ENCODE data around the gene LINC00305.

Gene LINC00305

GRCh38 chr18:64097497-64097896 lies 51.4 kb downstream of the LINC00305 start:
- DNase-seq, result no peak
- peaks cover 2 to 9% of the 10 kb centered on the region in 2 donors for H3K4me1 Mint-ChIP-seq
- no peaks in the 10 kb centered on the region for H3K9me3 Mint-ChIP-seq
- peaks cover 10 to 20% of the 10 kb centered on the region in 2 donors for H3K27me3 Mint-ChIP-seq
- no peak overlapping the region for H3K27ac Mint-ChIP-seq
- H3K36me3 Mint-ChIP-seq, result no peaks in the 10 kb centered on the region
- H3K4me3 Mint-ChIP-seq, result no peak overlapping the region
- ATAC-seq (replicated peaks), result no peak

- no peaks in the 10 kb centered on the region for H3K36me3 Mint-ChIP-seq
- H3K4me3 Mint-ChIP-seq, result no peak overlapping the region
- no peak overlapping the region for H3K27ac Mint-ChIP-seq
- ATAC-seq (replicated peaks), result no peak
- H3K27me3 Mint-ChIP-seq, result peaks cover 14 to 28% of the 10 kb centered on the region in 2 donors
- DNase-seq, result no peak
- peaks cover under 1 to 3% of the 10 kb centered on the region in 2 donors for H3K4me1 Mint-ChIP-seq
- H3K9me3 Mint-ChIP-seq, result no peaks in the 10 kb centered on the region
Observed at GRCh38 chr18:64095056-64095455, 53.8 kb downstream of the LINC00305 start.

GRCh38 chr18:64094210-64094609 lies 54.7 kb downstream of the LINC00305 start:
- Mint-ChIP-seq H3K36me3 (no peaks in the 10 kb centered on the region), H3K4me1 (peaks cover 0 to 3% of the 10 kb centered on the region in 2 donors), H3K27ac (no peak overlapping the region), H3K27me3 (peaks cover 19 to 35% of the 10 kb centered on the region in 2 donors), H3K4me3 (no peak overlapping the region), H3K9me3 (peaks cover 0 to 2% of the 10 kb centered on the region in 2 donors)
- no peak for DNase-seq
- no peak for ATAC-seq (replicated peaks)

GRCh38 chr18:64091526-64091925 lies 57.4 kb downstream of the LINC00305 start:
- Mint-ChIP-seq H3K36me3 (no peaks in the 10 kb centered on the region), H3K4me3 (no peak overlapping the region), H3K27me3 (peaks cover 19 to 35% of the 10 kb centered on the region in 2 donors), H3K27ac (no peak overlapping the region), H3K9me3 (peaks cover 0 to 9% of the 10 kb centered on the region in 2 donors), H3K4me1 (peaks cover 0 to 3% of the 10 kb centered on the region in 2 donors)
- ATAC-seq (replicated peaks), result no peak
- DNase-seq, result no peak

GRCh38 chr18:64090876-64091275 lies 58.0 kb downstream of the LINC00305 start:
- Mint-ChIP-seq H3K9me3 (peaks cover 0 to 9% of the 10 kb centered on the region in 2 donors), H3K4me1 (peaks cover 0 to 3% of the 10 kb centered on the region in 2 donors)

GRCh38 chr18:64083916-64084315 lies 65.0 kb downstream of the LINC00305 start:
- H3K27me3 Mint-ChIP-seq, result peaks cover 4 to 23% of the 10 kb centered on the region in 2 donors
- no peaks in the 10 kb centered on the region for H3K36me3 Mint-ChIP-seq

More at GRCh38 chr18:64090876-64091275, 58.0 kb downstream of the LINC00305 start:
- ATAC-seq (replicated peaks) (no peak), DNase-seq (no peak)
- H3K4me3 Mint-ChIP-seq, result no peak overlapping the region
- H3K36me3 Mint-ChIP-seq, result no peaks in the 10 kb centered on the region
- H3K27me3 Mint-ChIP-seq, result peaks cover 19 to 35% of the 10 kb centered on the region in 2 donors
- H3K27ac Mint-ChIP-seq, result no peak overlapping the region

GRCh38 chr18:64082513-64082912 lies 66.4 kb downstream of the LINC00305 start:
- ATAC-seq (replicated peaks) (no peak), DNase-seq (no peak)
- H3K27ac Mint-ChIP-seq, result no peak overlapping the region
- no peak overlapping the region for H3K4me3 Mint-ChIP-seq
- peaks cover 7 to 23% of the 10 kb centered on the region in 2 donors for H3K27me3 Mint-ChIP-seq
- no peaks in the 10 kb centered on the region for H3K36me3 Mint-ChIP-seq
- H3K9me3 Mint-ChIP-seq, result no peaks in the 10 kb centered on the region
- no peaks in the 10 kb centered on the region for H3K4me1 Mint-ChIP-seq

More at GRCh38 chr18:64083916-64084315, 65.0 kb downstream of the LINC00305 start:
- no peaks in the 10 kb centered on the region for H3K4me1 Mint-ChIP-seq
- no peak overlapping the region for H3K4me3 Mint-ChIP-seq
- H3K27ac Mint-ChIP-seq, result no peak overlapping the region
- H3K9me3 Mint-ChIP-seq, result peaks cover 0 to 7% of the 10 kb centered on the region in 2 donors
- DNase-seq (no peak), ATAC-seq (replicated peaks) (no peak)

GRCh38 chr18:64082054-64082453 lies 66.8 kb downstream of the LINC00305 start:
- DNase-seq (no peak), ATAC-seq (replicated peaks) (no peak)
- no peaks in the 10 kb centered on the region for H3K4me1 Mint-ChIP-seq
- H3K27me3 Mint-ChIP-seq, result peaks cover 7 to 23% of the 10 kb centered on the region in 2 donors
- H3K27ac Mint-ChIP-seq, result no peak overlapping the region
- H3K9me3 Mint-ChIP-seq, result no peaks in the 10 kb centered on the region
- H3K36me3 Mint-ChIP-seq, result no peaks in the 10 kb centered on the region
- H3K4me3 Mint-ChIP-seq, result no peak overlapping the region

GRCh38 chr18:64073971-64074370 lies 74.9 kb downstream of the LINC00305 start:
- Mint-ChIP-seq H3K27ac (no peak overlapping the region), H3K27me3 (peaks cover 13 to 20% of the 10 kb centered on the region in 2 donors), H3K9me3 (peaks cover 4% of the 10 kb centered on the region in 2 donors), H3K4me3 (no peak overlapping the region), H3K36me3 (peaks cover under 1 to 3% of the 10 kb centered on the region in 2 donors), H3K4me1 (no peaks in the 10 kb centered on the region)
- DNase-seq, result no peak
- ATAC-seq (replicated peaks), result no peak

GRCh38 chr18:64055019-64055418 lies 93.9 kb downstream of the LINC00305 start:
- Mint-ChIP-seq H3K27me3 (no peaks in the 10 kb centered on the region), H3K36me3 (no peaks in the 10 kb centered on the region), H3K27ac (no peak overlapping the region), H3K4me3 (no peak overlapping the region), H3K4me1 (no peaks in the 10 kb centered on the region), H3K9me3 (peaks cover 3% of the 10 kb centered on the region in 2 donors)
- DNase-seq (no peak), ATAC-seq (replicated peaks) (no peak)

GRCh38 chr18:64053246-64053645 lies 95.6 kb downstream of the LINC00305 start:
- Mint-ChIP-seq H3K9me3 (no peaks in the 10 kb centered on the region), H3K36me3 (no peaks in the 10 kb centered on the region), H3K27ac (no peak overlapping the region), H3K27me3 (no peaks in the 10 kb centered on the region), H3K4me3 (no peak overlapping the region), H3K4me1 (no peaks in the 10 kb centered on the region)
- DNase-seq, result no peak
- no peak for ATAC-seq (replicated peaks)

GRCh38 chr18:64052772-64053171 lies 96.1 kb downstream of the LINC00305 start:
- Mint-ChIP-seq H3K27me3 (no peaks in the 10 kb centered on the region), H3K27ac (no peak overlapping the region), H3K9me3 (no peaks in the 10 kb centered on the region), H3K36me3 (no peaks in the 10 kb centered on the region), H3K4me1 (no peaks in the 10 kb centered on the region), H3K4me3 (no peak overlapping the region)
- ATAC-seq (replicated peaks) (no peak), DNase-seq (no peak)

- H3K27me3 Mint-ChIP-seq, result peaks cover 0 to 4% of the 10 kb centered on the region in 2 donors
- ATAC-seq (replicated peaks), result no peak
- H3K4me3 Mint-ChIP-seq, result no peak overlapping the region
- H3K9me3 Mint-ChIP-seq, result peaks cover 0 to 7% of the 10 kb centered on the region in 2 donors
- no peak for DNase-seq
- no peaks in the 10 kb centered on the region for H3K4me1 Mint-ChIP-seq
- H3K27ac Mint-ChIP-seq, result no peak overlapping the region
- H3K36me3 Mint-ChIP-seq, result no peaks in the 10 kb centered on the region
Observed at GRCh38 chr18:64044616-64045015, 104.3 kb downstream of the LINC00305 start.

- no peaks in the 10 kb centered on the region for H3K4me1 Mint-ChIP-seq
- H3K9me3 Mint-ChIP-seq, result peaks cover 0 to 7% of the 10 kb centered on the region in 2 donors
- ATAC-seq (replicated peaks) (no peak), DNase-seq (no peak)
- peaks cover 0 to 4% of the 10 kb centered on the region in 2 donors for H3K27me3 Mint-ChIP-seq
- no peak overlapping the region for H3K4me3 Mint-ChIP-seq
- no peaks in the 10 kb centered on the region for H3K36me3 Mint-ChIP-seq
- H3K27ac Mint-ChIP-seq, result no peak overlapping the region
Observed at GRCh38 chr18:64042728-64043358, 106.0 kb downstream of the LINC00305 start.

GRCh38 chr18:64037812-64038414 lies 111.0 kb downstream of the LINC00305 start:
- no peaks in the 10 kb centered on the region for H3K4me1 Mint-ChIP-seq
- no peak overlapping the region for H3K27ac Mint-ChIP-seq
- no peak overlapping the region for H3K4me3 Mint-ChIP-seq
- H3K36me3 Mint-ChIP-seq, result no peaks in the 10 kb centered on the region
- H3K27me3 Mint-ChIP-seq, result peaks cover 4 to 5% of the 10 kb centered on the region in 2 donors
- ATAC-seq (replicated peaks), result peak; percentile 67 to 69
- H3K9me3 Mint-ChIP-seq, result no peaks in the 10 kb centered on the region
- no peak for DNase-seq

Data from stimulated activated naive B cell treated with anti-CD40 and anti-IgM and Interleukin-4, amounts not matched to agents 10 μg/mL and 1 μg/mL and 100 μg/mL, for 72 hours (primary cell).